HG03159 (cell line): ENCODE data around the gene EIF5.

ENCODE experiments used
- ATAC-seq: cut with Tn5 transposase; IDR thresholded peaks from one replicate; pipeline ENCODE4 v1.9.1; 2021; ENCODE audit warnings: mild to moderate bottlenecking, moderate library complexity; ENCODE audit not compliant: unreplicated experiment

The EIF5 gene

DNA sequence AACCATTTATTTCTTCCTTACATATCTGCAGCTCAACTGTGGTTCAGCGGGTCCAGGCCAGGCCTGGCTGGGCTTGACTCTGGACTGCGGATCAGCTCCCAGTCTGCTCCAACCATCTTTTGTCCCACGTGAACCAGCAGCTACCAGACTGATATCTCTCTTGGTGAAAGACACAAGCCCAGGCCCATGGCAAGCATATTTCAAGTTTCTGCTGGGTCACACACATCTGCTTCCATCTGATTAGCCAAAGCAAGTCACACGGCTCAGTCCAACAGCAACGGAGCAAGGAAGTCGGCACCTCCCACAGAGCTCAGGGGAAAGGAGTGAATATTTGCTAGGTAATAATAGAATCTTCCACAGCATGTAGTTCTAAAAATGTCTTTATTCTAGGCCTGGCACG is 26.5 kb downstream of the EIF5 start:
- ATAC-seq: no peak

DNA sequence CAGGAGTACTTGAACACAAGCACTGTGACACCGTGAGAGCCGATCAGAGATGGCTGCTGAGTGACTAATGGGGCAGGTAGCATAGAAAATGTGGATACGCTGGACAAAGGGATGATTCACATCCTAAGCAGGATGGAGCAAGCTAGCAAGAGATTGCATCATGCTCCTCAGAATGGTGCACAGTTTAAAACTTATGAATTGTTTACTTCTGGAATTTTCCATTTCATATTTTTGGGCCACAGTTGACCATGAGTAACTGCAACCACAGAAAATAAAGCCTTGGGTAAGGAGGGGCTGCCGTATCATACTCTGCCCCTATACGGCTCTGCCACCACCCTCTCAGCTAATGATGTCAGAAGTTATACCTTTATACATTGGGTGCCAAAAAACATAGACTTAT is 27.8 kb downstream of the EIF5 start:
- no peak for ATAC-seq

DNA sequence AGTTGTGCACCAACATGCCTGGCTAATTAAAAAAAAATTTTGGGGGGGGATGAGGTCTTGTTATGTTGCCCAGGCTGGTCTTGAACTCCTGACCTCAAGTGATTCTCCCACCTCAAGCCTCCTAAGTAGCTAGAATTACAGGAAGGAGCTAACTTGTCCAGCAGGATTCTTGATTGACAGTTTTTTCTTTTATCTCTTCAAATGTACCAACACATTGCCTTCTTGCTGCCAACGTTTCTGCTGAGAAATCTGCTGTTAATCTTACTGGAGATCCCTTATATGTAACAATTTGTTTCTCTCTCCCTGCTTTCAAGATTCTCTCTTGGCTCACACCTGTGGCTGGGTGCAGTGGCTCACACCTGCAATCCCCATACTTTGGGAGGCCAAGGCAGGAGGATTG is 28.7 kb downstream of the EIF5 start:
- ATAC-seq: no peak

DNA sequence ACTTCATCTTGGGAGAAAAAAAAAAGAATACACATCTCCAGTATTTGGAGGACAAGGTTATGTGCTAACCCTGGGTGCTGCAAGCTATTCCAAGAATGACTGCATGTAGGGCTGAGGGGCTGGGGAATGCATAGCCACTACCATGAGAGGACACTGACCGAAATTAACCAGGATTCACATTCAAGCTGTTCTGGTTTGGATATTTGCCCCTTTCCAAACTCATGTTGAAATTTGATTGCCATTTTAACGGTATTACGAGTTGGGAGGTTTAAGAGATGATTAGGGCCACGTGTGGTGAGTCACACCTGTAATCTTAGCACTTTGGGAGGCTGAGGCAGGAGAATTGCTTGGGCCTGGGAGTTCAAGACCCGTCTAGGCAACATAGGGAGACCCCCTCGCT is 32.7 kb downstream of the EIF5 start:
- ATAC-seq: no peak

DNA sequence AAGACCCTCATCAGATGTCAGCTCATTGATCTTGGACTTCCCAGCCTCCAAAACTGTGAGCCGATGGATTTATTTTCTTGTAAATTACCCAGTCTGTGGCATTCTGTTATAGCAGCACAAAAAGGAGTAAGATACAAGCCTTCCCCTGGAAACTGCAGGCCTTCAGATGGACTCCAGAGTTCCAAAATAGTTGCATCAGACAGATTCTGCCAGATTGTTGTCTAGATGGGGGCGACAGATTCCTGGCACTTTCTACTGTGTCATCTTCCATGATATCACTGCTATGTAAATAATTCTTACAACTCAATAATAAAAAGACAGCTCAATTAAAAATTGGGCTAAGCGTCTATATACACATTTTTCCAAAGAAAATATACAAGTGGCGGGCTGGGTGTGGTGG is 34.0 kb downstream of the EIF5 start:
- no peak for ATAC-seq

DNA sequence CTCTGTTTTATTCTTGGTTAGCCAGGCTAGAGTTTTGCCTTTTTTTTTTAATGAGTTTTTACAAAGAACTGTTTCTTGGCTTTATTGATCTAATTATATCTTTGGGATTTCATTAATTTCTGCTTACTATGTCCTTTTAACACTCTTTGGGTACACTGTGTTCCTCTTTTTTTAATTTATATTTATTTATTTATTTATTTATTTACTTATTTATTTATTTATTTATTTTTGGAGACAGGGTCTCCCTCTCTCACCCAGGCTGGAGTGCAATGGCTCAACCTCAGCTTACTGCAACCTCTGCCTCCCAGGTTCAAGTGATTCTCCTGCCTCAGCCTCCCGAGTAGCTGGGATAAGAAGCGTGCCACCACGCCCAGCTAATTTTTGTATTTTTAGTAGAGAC is 36.0 kb downstream of the EIF5 start:
- no peak for ATAC-seq

DNA sequence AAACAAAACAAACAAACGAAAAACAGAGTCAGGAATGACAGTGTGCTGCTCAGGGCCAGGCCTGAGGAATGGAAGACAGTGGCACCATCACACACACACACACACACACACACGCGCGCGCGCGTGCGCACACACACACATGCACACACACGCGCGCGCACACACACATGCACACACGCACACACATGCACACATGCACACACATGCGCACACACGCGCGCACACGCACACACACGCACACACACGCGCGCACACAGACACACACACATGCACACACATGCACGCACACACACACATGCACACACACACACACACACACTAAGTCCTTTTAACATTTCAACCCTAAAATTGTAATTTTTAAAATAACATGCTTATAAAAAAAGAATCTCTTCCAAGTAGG is 38.0 kb downstream of the EIF5 start:
- no peak for ATAC-seq

DNA sequence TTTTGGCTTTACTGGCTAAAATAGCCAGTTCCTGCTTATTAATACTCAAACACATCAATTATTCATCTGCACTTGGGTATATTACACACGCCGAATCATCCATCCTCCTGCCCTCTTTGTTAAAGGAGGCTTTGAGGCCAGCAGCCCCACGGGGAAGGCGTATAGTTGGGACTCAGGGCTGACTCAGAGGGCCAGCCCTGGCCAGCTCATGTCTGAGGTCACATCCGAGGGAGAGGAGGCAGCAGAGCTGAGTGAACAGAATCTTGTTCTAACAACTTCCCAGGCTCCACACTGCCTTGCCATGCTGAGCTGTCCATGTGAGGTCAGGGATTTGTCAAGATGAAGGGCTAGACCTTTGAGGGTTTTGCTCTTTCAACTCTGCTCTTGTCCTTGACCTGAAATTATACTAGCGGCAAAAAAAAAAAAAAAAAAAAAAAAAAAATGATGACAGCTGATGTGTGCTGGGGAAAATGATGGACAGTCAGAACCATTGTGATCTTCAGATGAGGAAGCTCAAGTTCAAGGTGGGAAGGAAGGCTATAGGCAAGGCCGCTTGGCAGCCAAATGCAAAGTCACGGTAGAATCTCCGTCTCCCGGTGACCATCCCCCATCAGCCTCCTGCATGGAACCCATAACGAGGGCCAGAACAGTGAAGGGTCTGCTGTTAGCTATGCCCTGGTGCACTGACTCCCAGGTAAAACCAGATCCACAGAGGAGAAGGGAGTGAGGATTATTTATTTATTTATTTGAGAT is 38.7 kb downstream of the EIF5 start:
- ATAC-seq: no peak

DNA sequence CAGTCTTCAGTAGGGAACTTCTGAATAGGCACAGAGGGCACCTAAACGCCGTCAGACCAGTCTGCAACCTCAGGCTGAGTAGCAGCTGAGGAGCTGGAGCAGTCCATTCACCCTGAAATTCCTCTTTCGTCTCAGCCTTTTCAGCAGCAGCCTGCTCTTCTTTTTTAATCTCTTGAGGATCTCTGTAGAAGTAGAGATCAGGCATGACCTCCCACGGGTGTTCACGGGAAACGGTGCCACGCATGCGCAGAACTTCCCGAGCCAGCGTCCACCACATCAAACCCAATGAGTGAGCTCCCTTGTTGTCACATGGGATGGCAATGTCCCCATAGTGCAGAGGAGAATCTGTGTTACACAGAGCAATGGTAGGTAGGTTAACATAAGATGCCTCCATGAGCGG is 40.1 kb downstream of the EIF5 start:
- ATAC-seq: no peak

DNA sequence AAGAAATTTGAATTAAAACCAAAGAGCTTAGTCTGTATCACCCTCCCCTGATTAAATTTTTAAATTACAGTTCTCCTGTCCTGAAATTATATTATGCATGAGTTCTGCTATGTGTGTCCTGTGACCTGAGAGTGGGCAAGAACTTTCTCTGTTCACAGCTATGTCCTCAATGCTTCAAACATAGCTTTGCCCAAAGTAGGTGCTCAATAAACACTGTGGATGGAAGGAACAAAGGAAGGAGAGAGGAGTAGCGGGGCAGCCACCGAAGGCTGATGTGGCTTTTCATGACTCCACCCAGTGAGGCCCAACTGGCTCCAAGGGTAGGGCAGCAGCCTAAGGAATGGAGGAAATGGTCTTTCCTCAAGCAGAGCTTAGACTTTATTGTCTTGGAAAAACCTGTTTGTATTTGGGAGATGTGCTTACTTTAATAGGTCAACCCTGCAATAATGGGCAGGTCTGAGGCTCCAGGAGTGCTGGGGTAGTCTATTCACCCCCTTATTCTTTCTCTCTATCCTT is 43.5 kb downstream of the EIF5 start:
- no peak for ATAC-seq

DNA sequence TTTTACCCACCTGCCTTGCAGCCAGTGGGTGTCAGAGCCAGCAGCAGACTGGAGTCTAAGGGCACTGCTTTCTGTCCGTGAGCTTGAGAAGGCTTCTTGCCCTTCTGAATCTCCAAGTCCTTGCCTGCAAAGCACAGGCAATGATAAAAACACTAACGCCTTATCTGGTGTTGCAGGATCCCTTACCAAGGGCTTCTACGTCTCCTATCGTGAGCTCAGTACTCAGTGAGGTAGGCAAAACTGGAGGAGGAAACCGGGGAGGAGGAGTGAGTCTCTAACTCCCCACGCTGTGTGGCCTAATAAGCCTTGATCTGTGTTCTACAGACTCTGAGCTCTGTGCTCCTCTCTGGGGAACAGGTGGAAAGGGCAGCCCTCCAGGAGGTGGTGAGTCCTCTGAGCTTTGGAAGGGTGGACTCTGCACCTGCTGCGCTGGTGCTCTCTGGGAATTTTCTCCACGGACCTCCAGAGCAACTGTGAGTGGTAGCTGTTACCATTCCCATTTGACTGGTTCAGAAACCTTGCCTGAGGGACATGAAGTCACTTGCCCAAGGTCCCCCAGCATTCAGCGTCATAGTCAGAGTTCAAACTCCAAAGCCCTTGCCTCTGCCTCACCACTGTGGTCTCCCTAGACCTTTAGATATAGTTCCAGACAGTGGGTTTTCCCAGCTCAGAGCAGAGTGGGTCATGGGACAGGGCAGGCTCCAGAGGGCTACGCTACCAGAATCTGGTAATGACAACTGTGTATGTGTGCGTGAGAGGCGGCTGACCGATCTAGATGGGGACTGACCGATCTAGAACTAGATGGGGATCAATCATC is 44.2 kb downstream of the EIF5 start:
- no peak for ATAC-seq

DNA sequence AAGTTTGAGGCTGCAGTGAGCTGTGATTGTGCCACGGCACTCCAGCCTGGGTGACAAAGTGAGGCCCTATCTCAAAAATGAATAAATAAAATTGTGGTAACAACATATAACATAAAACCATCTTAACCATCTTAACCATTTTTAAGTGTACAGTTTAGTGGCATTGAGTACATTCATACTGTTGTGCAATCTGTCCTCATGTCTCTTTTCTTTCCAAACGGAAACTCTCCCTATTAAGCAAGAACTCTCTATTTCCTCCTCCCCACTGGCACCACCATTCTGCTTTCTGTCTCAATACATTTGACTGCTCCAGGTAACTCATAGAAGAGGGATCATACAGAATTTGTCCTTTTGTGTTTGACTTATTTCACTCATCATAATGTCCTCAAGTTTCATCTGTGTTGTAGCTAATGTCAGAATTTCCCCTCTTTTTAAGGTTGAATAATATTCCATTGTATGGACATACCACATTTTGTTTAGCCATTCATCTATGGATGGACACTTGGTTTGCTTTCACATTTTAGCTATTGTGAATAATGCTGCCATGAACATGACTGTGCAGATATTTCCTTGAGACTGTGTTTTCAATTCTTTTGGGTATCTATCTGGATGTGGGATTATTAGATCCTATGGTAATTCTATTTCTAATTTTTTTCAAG is 46.8 kb downstream of the EIF5 start:
- ATAC-seq: no peak

DNA sequence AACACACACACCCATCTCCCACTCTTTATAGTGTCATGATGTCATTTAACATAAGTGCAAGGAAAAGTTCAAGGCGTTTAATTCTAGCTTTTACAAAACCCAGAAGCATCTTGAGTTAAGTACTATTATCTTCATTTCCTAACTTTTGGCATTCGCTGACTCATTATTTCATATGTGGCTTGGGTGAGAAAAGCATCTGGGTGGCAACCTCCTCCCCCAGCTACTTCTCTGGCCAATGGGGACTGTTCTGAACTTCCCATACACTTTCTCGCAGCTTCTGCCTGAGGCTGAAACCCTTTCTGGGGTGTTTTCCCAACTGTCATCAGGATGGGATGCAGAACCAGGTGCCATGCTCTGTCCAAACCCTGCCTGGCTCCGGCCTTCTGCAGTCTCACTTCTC is 48.3 kb downstream of the EIF5 start:
- no peak for ATAC-seq

DNA sequence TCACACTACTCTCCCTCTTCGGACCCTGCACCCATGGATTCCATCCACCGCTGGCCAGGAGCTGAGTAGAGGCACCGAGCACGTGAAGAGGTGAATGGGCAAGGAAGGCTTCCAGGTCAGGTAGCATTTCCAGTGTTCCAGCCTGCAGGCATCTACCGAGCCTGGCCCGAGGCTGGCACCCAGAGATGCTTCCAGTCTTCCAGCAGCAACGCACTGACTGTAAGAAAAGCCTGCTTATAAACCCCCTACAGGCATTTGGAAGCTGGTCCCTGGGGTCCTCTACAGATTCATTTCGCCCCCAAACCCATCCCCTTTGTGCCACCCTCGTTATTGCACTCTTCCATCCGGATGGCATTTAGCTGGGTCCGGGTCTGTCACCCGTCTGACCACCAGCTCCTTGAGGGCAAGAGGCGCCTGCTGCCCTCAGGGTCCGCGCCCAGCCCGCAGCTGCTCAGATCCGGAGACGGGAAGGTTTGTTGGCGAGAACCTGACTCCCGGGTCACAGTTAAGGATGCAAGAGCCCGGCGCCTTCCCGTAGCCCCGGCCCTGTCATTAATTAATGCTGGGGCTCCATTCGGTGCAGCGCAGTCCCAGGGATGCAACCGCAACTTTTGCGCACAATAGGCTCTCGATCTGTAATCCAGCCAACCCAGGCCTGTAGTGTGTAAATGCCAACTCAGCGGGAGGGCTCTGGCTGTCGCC is 50.6 kb downstream of the EIF5 start:
- ATAC-seq: peak; percentile 25

DNA sequence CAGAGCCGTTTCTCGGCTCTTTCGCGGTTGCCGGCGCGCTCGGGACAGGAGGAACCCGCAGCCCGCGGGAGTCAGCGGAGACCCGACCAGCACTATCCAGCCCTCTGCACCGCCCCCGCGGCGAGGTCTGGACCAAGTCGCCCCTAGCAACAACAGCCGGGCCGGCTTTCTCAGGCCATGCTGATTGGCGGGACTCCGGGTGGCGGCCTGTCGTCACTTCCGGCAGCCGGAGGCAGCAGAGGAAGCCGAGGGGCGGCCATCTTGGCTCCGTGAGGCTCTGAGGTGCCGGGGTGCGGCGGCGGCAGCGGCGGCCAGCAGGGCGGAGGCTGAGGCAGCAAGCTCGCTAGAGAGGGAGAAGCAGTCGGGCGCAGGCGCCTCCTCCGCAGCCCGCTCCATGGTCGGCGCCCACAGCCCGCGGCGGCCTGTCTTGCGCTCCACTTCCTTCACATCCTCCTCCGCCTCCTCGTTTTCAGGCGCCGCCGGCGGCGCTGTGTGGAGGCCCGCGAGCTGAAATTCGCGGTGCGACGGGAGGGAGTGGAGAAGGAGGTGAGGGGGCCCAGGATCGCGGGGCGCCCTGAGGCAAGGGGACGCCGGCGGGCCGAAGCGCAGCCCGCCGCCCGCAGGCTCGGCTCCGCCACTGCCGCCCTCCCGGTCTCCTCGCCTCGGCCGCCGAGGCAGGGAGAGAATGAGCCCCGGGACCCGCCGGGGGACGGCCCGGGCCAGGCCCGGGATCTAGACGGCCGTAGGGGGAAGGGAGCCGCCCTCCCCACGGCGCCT is 51.3 kb downstream of the EIF5 start, which contains the start of gene MARK3:
TSS of gene MARK3 (plus strand) at position 264 of the 777 bp plus-strand sequence. CDS start 615 bp downstream, outside the sequence.
- ATAC-seq: peak; percentile 92

DNA sequence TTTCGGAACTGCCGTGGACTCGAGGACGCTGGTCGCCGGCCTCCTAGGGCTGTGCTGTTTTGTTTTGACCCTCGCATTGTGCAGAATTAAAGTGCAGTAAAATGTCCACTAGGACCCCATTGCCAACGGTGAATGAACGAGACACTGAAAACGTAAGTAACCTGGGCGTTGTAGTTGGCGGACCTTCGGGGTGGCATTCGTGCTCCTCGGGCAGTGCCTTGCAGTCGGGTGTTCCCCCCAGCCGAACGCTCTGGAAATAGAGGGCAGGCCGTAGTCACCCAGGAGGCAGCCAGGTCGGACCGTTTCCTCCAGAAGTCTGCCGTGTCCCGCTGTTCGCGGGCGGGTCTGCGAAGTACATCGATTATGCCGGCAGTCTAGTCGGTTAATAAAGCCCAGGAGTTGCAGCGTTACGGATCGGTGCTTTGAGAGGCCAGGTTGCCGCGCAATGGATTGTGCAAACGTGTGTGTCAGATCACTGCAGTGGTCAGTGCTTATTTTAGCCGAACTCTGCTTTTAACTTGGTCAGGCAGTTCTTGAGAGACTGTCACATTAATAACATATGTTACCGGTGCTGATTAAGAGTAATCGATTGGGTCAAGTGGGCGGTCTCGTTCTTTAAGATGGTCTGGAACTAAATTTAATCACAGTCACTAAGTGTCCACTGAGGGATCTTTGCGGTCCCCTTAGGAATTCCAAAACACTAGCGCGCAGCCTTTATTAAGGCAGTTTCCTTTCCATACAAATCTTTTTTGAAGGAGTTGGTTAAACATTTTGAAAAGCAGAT is 52.1 kb downstream of the EIF5 start:
- peak; percentile 1 for ATAC-seq

DNA sequence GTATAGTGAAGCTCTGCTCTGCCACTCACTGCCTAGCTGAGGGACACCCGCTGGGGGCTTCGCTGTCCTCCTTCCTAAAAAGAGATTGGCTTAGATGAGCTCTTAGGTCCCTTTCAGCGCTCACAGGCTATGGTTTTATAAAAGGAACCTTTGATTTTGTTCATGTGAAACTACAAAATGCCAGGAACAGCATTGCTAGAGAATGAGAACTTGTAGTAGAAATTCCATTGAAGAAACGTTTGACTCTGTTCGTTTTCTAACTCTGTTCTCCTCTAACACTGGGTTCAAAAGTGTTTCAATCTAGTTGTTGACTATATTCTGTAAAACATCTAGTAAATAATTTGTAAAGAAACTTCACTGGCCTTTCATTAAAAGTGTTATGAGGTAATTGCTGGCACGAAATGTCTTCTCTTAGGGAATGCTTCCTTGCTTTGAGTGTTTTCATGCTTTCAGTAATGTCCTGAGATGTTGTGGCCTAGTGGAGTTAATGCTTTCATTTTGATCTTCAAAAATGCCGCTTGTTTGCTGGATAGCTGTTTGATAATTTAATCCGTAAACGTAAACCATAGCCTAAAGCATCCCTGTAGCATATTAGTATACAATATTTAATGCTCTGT is 52.8 kb downstream of the EIF5 start:
- no peak for ATAC-seq

DNA sequence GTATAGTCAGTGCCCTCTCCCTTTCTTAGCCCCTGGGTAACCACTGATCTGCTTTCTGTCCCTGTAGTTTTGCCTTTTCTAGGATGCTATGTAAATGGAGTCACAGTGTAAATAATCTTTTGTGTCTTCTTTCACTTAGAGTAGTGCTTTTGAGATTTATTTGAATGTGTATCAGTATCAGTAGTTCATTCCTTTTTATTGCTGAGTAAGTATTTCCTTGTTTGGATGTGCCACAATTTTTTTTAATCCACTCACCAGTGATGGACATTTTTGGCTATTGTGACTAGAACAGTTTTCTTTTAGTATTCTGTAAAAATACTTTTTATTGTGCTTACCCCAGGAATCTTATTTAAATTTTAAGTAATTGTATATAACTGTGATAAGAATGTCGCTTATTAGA is 54.6 kb downstream of the EIF5 start:
- ATAC-seq: no peak

DNA sequence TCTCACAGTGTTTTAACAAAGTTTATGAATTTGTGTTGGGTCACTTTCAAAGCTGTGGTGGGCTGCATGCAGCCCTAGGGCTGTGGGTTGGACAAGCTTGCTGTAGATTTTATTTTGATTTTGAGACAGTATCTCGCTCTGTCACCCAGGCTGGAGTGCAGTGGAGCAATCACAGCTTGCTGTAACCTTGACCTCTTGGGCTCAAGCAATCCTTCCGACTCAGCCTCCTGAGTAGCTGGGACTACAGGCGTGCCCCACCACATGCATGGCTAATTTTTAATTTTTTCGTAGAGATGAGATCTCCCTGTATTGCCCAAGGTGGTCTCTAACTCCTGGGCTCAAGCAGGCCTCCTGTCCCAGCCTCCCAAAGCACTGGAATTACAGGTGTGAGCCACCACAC is 56.6 kb downstream of the EIF5 start:
- no peak for ATAC-seq
